TTC549 (cell line): ENCODE measurements around the gene S100PBP.
A peak's percentile ranks its signal among the peaks of the same experiment; 100 is the strongest.

Source experiments
- FAIRE-seq: peaks from 2 replicates; lab custom pipeline; 2012; peaks lifted over from hg19 to GRCh38; lab: Jason Lieb, UNC

S100PBP gene

GRCh38 chr1:32817159-32817814, at the start of gene S100PBP, which contains the start of gene YARS1:
Gene S100PBP (plus strand): TSS chr1:32817653. CDS start chr1:32826100, 8,447 bp downstream.
Gene YARS1 (minus strand): TSS chr1:32817358. CDS start chr1:32817244, 114 bp downstream.
- FAIRE-seq, result peak; percentile 42

- FAIRE-seq, result no peak
Observed at GRCh38 chr1:32768110-32768850, 49.2 kb upstream of the S100PBP start.

GRCh38 chr1:32769524-32770220, 47.8 kb upstream of the S100PBP start:
- no peak for FAIRE-seq

GRCh38 chr1:32770221-32770731, 47.2 kb upstream of the S100PBP start:
- FAIRE-seq, result no peak

GRCh38 chr1:32770741-32771548, 46.5 kb upstream of the S100PBP start:
- no peak for FAIRE-seq

GRCh38 chr1:32771561-32772280, 45.7 kb upstream of the S100PBP start:
- no peak for FAIRE-seq

- no peak for FAIRE-seq
Observed at GRCh38 chr1:32772281-32773017, 45.0 kb upstream of the S100PBP start.

- FAIRE-seq, result no peak
Observed at GRCh38 chr1:32773018-32773763, 44.3 kb upstream of the S100PBP start.

- no peak for FAIRE-seq
Observed at GRCh38 chr1:32773764-32774463, 43.5 kb upstream of the S100PBP start.

GRCh38 chr1:32774464-32774808, 43.0 kb upstream of the S100PBP start:
- no peak for FAIRE-seq

- FAIRE-seq, result no peak
Observed at GRCh38 chr1:32774950-32775634, 42.4 kb upstream of the S100PBP start.

GRCh38 chr1:32775640-32776337, 41.7 kb upstream of the S100PBP start:
- no peak for FAIRE-seq

GRCh38 chr1:32779242-32779641, 38.2 kb upstream of the S100PBP start:
- no peak for FAIRE-seq

- no peak for FAIRE-seq
Observed at GRCh38 chr1:32780005-32780404, 37.4 kb upstream of the S100PBP start.

- FAIRE-seq, result no peak
Observed at GRCh38 chr1:32780628-32781234, 36.7 kb upstream of the S100PBP start.

GRCh38 chr1:32782086-32782485, 35.4 kb upstream of the S100PBP start:
- no peak for FAIRE-seq

GRCh38 chr1:32783851-32784250, 33.6 kb upstream of the S100PBP start:
- no peak for FAIRE-seq

- no peak for FAIRE-seq
Observed at GRCh38 chr1:32784817-32785216, 32.6 kb upstream of the S100PBP start.
